IPS-NIHi7 (cell line): ENCODE data around the gene COX10.
A peak's percentile ranks its signal among the peaks of the same experiment; 100 is the strongest.
"Not testable (repeated sequence)": the region's sequence is repeated elsewhere in the genome, so short reads cannot be mapped to it uniquely, and the experiment has no call there.

ENCODE experiments used
- DNase-seq: peaks from one replicate; pipeline ENCODE4 v3.0.0; 2012; ENCODE audit warnings: mixed read lengths; ENCODE audit errors: extremely low spot score

COX10 gene

DNA sequence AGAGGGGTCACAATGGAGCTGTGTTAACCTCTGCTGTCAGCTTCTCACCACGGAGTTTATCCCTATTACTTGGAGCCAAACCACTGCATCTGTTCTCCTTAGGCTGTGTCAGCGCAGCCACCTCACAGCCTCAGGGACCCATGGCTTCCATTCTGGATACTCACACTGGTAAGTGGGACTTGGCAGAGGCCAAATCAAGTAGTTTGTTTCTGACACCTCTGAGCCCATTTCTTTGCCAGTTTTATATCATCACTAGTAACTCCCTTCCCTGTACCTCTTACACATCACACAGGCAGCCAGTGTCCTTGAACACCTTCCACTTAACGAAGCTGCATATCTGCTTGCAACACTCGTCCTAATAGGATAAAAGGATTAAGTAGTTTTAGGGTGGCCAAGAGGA, 108.5 kb downstream of the COX10 start:
- DNase-seq, result not testable (repeated sequence)

DNA sequence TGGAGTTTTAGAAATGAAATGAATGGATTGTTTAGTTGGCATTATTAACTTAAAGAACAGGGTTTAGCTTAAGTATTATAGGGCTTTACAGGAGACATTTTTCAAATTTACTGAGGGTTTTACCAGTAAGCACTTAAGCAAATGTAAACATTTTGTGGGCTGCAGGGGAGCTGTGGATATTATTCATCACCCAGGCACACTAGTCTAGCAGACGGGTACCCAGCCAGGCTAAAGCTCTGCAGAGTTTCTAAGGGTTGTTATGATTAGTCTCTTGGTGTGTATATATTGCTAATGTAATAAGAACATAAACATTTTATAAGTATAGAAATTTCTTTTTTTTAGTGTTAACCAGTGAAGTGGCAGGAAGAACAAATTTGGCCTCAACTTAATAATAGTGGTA, 110.6 kb downstream of the COX10 start:
- not testable (repeated sequence) for DNase-seq

DNA sequence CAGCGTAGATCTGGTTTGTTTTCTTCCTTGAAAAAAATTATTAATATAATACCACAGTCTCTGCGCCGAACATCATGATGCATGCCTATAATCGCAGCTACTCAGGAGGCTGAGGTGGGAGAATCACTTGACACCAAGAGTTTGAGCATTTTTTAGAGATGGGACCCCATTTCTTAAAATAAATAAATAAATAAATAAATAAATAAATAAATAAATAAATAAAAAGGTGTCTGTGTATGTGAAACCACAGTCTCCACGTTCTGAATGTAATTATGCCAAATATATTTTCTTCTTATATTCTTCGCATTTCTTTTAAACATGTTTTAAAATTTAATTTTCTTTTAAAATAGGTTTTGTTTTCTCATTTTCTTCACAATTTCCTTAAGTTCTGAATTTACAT, 112.8 kb downstream of the COX10 start:
- not testable (repeated sequence) for DNase-seq

DNA sequence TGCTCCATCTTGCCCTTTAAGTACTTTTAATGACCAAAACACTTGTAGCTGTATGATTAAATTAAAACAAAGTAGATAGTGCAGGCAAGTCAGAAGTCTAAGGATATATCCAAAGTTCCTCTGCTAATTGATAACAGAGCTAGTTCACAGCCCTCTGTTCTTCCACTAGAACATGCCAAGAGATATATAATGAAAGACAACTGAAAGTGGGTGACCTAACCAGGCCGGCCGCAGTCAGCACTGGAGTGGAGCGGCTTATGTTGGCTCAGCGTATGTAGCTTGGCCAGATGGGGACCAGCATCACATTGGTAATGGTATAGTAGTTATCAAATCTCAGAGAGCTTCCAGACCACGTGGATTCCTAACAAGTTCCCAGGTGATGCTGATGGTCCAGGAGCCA, 115.2 kb downstream of the COX10 start:
- not testable (repeated sequence) for DNase-seq

DNA sequence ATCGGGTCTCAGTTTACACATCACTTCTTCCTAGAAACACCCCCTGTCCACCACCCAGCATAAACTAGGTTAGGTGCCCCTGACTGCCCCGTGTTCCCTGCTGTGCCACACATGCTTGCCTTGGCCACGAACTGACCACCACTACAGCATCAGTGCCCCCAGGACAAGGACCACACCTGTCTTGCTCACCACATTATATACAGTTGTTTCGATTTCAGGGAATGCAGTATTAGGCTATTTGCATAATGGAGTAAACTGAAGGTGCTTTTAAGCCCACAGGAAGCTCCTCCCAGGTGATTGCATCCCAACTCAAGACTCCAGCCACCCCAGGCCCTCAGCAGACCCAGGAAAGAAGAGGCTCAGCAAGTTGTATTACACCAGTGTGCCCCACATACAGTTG, 117.1 kb downstream of the COX10 start:
- not testable (repeated sequence) for DNase-seq

DNA sequence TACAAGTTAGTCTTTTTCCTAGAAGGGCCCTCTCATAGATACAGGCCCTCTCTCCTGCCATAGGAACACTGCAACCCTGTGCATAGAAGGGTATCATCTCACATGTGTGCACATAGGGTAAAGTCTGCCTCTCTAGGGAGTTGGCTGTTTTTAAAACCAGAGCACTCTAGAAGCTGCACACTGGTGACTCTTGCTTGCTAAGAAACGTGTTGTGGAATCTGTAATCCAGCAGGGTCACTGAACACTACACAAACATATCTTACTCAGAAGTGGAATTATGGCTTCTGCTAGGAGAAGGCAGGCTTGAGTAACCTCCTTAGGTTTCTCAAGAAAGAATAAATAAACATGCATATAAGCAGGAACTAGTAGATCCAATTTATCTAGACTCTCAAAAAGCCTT, 121.5 kb downstream of the COX10 start:
- DNase-seq, result not testable (repeated sequence)

DNA sequence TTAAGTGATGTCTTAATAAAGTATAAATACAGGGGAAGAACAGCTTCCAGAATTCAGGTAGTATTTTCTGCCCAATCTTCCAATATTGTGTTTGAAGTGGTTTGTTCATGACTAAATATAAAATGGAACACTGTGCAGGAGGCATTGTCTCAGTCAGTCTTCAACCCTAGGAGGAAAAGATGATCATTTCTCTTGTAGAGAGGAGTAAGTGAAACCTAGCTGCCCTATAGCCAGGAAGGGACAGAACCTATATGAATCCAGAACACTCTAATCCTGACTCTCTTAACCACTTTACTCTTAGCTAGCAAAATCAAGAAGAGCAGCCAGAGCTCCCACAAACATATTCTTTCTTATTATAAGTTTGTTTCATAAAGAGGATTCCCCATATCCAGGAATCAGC, 122.2 kb downstream of the COX10 start:
- not testable (repeated sequence) for DNase-seq

DNA sequence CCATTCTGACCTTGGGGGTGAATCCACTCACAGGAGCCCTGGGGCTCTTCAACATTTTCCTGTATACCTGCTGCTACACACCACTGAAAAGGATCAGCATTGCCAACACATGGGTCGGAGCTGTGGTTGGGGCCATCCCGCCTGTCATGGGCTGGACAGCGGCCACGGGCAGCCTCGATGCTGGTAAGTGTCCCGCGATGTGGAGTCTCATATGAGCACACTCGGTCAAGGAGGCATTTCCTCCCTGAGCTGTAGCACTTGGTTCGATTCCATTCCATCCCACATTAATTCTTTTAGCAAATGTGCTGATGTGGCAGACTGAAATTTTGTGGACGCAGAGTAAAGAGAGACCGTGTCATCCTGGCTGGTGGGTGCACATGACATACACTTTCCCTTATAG, 122.7 kb downstream of the COX10 start:
- DNase-seq, result not testable (repeated sequence)

DNA sequence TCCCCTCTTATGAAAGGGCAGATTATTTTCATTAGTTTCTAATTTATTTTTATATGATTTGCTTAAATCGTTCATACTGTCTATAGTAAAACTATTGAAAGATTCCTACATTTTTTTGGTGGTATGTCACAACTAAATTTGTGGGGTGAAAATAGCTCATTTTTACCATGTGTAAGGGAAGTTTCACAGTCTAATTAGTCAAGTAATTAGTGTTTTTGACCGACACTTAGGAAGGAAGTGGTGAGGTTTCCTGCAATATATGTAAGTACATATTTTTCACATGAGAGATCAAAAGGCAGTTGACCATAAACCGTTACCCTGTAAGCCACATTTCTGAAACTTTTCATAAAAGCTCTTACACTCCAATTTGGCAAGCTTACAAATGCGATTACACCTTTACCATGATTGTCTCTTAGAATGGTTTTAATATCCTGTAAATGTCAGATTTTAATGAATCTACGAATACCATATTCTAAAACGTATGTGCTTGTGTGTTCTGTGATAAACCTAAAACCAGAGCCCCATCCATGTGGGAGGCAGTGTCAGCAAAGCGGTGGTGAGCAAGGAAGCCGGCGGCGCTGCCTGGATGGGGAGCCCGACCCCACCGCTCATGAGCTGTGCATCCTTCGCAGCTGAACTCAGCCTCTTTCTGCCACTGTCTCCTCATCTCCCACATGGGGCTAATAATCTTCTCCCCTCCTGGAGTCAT, 123.5 kb downstream of the COX10 start:
- DNase-seq, result not testable (repeated sequence)

DNA sequence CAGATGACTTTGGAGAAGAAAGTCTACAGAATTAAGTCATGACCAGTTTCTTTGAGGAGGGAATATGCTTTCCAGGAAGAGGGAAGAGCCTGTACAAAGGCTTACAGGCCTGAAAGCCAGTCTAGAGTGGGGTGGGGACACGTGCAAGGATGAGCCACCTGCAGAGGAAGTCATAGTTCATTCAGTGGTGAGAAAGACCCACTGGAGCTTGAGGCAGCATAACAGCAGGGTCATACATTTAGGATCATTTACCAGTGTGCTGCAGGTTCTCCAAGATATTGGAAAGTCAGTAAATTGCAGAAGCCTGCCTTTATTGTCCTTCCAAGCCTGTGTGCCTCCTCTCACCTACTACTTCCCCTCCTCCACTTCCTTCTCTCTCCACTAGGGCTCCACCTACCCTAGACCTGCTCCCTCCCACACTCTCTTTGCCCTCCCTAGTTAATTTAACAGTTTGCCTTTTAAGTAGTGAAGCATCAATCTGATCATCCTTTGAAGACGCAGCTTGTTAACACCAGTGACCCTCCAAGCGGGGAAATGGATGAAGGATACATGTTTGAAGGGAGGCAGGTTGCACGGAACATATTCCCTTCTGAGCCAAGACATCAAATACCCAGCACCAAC, 127.2 kb downstream of the COX10 start:
- no peak for DNase-seq

DNA sequence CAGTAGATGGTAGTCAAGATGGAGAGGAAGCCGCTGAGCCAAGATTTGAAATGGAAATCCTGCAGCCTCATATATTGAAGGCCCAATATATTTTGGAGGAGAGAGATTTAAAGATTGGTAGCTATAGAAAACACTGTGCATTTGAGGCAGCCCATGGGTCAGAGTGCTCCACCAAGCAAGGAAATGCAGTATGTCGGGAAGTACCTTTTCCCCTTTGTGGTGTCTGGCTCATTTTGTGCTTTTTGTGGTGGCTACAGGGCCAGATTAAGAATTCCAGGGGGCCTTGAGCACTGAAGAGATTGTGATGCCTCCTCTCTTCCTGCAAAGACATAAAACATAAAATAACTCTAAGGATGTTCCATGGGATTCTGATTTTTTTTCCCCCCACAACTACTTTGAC, 127.8 kb downstream of the COX10 start:
- DNase-seq, result no peak

DNA sequence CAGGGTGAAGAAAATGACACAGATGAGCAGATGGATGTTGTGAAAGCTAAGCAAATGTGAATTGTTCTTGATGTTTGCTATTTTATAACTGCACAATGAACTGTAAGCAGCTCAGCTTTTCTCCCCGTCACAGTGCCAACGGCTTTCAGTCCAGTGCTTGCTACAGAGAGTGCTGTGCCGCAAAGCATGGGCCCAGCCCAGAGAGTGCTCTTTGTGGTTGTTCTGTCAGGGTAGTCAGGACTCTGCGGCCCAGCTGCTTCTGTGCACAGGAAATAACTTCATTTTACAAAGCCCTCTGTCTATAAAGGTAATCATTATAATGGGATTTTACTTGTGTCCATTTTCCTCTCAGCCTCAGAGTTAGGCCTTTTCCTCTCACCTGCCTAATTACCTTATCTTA, 128.3 kb downstream of the COX10 start:
- no peak for DNase-seq

DNA sequence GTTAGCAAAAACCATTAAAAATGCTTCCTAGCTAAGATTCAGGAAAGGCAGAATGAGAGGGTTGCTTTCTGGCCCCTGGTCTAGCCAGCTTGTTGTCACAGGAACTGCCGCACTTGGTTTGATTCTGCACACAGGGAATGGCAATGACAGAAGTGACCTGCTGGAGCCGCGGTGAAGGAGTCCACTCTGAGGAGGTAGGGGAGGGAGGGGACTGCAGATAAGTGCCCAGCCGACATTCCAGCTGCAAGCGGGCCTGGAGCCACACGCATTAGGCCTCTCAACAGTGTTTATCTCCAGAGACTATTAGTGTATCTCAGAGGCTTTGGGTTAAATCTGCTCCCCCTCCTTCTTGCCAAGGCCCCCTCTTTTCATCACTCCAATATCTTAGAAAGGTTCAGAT, 128.7 kb downstream of the COX10 start:
- peak; percentile 52 for DNase-seq

DNA sequence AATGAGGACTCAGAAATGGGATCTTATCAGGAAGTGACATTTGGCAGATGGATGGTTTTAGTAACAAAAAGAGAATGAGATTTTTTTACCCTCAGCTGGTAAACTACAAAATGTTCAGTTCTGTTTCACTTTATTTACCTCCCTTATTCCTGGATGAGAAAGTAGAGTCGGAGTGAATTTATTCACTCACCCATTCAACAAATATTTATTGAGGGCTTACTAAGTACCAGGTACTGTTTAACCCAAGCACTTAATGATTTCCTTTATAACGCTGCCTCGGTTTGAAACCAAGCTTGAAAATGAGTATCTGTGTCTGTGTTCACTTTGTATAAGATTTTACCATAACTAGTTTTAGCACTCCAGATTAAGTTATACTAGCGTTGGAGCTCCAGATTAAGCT, 129.3 kb downstream of the COX10 start:
- DNase-seq, result no peak

DNA sequence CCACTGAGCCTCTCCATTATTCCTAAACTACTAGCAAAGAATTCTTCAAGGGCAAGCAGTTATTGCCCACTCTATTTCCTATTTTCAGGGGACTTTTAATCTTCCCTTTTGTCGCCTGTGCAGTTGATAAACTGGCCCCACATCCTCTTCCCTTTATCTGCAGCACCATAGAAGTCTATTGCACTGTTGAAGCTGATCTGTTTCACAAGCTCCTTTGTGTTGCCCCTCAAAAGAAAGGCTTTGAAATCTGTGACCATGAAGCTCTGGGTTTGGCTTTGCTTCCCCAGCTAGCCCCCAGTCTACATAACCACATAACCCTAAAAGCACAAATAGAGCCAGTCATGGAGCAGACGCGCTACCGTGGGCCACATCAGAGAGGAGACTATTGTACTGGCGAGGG, 130.3 kb downstream of the COX10 start:
- no peak for DNase-seq

DNA sequence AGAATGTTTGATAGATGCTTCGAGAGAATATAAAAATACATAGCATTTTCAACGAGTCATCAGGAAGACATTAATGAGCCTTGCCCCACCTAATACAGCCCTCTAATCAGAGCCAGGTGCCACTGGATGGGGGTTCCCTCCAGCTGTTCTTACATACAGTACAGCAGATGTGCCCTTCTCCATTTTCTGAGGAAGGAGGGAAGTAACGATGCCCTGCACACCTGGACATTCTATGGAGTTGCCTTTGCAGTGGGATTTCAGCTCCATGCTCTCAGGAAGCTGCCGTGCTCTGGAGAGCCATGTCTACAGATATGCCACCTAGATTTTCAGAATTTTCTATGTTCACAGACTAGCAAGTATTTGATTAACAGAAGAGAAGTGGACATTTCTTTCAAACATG, 131.1 kb downstream of the COX10 start:
- DNase-seq, result no peak

DNA sequence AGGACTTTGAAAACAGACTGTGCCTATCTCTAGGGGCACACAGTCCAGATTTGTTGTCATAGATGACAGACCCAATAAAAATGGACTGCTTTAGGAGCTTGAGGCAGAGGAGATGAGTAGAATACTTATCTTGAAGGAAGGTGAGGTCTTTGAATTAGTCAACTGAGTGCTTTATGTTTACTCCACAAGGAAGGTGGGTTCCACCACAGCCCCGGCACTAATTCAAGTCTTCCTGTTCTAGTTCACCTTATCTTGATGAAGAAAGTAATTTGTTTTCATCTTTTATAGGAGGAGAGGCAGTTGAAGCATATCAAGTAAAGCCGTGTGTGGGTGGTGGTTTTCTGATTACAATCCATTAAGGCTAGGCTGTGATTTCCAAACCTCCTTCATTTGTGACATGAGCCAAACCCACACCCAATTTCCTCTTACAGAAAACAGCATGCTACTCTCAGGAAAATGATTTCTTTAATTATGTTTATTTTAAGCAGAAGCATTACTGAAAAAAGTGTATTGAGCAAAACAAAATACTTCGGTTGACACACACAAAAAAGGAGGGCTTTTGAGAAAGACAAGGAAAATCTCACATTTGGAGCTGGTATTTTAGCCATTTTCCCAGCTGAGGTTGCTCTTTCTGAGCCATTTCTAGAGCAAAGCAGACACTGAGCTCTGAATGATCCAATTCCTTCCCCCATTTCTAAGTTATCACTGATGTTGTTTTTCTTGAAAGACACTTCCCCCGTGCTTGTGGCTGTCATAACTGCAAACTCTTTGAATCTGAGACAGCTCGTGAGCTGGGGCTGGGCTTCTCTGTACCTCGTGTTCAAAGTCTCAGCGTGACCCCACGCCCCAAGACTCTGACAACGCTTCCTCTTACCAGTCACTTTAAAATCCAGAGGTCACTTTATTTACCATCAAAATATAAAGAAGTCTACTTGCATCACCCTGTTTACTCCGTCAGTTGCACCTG, 132.0 kb downstream of the COX10 start:
- DNase-seq, result no peak

DNA sequence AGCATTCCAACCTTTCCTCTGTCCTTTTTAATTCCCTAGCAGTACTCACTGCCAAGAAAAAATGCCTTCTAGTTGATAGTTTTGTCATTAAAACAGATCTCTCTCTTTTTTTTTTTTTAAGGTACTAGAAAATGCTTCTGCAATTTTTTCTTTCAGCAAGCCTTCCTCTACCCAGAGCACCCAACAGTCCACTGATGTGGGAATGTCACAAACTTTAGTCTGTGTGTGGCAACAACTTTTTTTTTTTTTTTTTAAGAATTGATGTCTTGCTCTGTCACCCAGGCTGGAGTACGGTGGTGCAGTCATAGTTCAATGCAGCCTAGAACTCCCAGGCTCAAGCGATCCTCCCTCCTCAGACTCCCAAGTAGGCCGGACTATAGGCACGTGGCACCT, 132.7 kb downstream of the COX10 start:
- DNase-seq, result no peak

DNA sequence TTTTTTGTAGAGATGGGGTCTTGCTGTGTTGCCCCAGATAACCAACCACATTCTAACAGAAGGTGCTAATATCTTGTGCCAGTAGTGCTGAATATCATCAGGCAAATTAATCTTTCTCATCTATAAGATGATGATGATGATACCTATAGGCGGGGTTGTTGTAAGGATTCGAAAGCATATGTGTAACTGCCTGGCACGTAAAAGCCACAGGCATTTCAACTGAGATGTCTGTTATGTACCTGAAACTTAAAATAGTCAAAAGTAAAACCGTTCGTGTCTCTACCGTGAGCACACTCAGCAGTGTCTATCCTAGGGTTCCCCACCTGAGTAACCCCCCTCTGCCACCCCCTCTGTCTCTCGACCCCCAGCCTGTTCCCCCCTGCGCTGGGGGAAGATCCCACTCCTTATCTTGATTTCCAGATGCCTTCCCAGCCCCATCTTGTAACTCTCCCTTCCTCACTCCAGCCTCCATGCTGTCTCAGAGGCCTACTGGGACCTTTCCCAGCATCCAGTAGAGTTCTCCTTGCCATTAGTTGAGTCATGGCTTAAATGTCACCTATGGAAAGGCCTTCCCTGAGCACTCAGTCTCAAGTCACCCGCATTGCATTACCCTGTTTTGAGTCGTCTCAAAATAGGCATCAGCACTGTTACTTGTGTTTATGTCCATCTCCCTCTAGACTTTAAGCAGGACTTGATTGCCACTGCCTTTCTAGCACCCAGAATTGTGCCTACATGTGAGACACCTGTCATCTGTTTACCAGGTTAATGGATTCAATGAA, 133.3 kb downstream of the COX10 start:
- DNase-seq, result no peak

DNA sequence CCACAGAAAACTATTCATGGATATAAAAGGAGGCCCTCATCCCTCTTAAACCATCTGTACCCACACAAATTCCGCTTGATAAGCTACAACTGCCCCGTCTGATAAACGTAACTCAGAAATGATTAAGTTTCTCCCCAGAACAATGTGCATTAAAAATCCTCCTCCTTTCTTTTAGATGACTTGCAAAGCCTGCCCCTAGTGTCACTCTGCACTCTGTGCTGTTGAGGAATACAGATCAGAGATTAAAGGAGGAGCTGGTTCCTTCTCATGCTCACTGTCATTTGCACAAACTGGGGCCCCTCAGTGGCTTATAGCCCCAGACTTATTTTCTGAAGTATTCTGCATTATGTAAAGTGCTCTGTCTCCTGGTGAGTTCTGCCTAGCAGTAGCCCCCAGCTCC, 134.1 kb downstream of the COX10 start:
- DNase-seq, result peak; percentile 33

DNA sequence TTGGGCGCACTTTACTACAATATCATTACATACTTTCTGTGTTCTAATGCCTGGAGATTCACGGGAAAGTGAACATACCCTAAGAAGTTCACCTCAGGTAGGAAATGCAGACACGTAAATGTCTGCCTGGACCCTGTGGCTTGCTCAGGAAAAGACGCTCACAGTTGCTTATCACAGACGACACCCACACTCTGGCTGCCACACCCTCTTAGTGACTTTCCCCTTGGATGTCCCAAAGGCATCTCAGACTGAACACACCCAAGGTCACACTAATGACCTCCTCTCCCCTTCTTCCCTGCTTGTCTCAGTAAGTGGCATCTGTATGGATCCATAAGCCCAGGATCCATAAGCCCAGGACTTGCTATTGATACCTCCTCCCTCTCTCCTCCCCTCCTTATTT, 134.8 kb downstream of the COX10 start:
- DNase-seq, result no peak

DNA sequence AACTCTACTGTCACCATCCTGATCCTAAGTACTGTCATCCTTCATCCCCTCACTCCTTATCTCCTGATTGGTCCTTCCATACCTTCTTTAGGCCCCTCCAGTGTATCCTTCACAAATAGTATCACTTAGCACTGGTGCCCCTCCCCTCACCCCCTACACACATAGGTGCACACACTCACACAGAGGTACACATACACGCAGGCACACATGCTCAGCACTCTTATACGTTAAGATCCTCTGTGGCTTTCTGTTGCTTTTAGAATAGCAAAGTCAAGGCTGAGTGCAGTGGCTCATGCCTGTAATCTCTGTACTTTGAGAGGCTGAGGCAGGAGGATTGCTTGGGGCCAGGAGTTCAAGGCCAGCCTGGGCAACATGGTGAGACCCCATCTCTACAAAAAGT, 135.2 kb downstream of the COX10 start:
- no peak for DNase-seq
